Endothelial cell of umbilical vein (primary cell): ENCODE data around the gene IL5RA. TPM values are rescaled to one million over a fixed set of nuclear protein-coding genes. Genes with fewer than 3 reads are reported as not detected.

Experiments used
- BruUV-seq: library from RNA; stranded (reverse); fragments of 400-500 nt; replicated peaks from 2 replicates; lab custom pipeline; 2021; lab: Mats Ljungman, UMichigan
- CTCF ChIA-PET: fragments of 300-600, 350-600 bp; sonication (Branson Sonifier 250); formaldehyde crosslinking; loops from one replicate; lab custom pipeline; 2021; ENCODE audit warnings: antibody characterized with exemption, inconsistent platforms; lab: Charles Lee
- POLR2A ChIA-PET: fragments of 300-600, 350-600 bp; sonication (Branson Sonifier 250); formaldehyde crosslinking; loops from one replicate; lab custom pipeline; 2021; ENCODE audit warnings: antibody characterized with exemption, inconsistent platforms; lab: Charles Lee
- DNase-seq: peaks from one replicate; pipeline ENCODE4 v3.0.0-alpha.2; 2011; ENCODE audit warnings: low read depth, low spot score
- FAIRE-seq: peaks from 2 replicates; lab custom pipeline; 2011; peaks lifted over from hg19 to GRCh38; lab: Jason Lieb, UNC
- H2AFZ ChIP-seq: 2 replicates; pipeline ENCODE4 v1.6.0; 2012; ENCODE audit warnings: low read depth, low read length, control low read depth, inconsistent platforms
- H3K27ac ChIP-seq: 2 replicates; pipeline ENCODE4 v1.5.1; 2011; ENCODE audit warnings: low read depth, mild to moderate bottlenecking, control low read depth, low read length, moderate library complexity; ENCODE audit not compliant: insufficient read depth
- H3K27me3 ChIP-seq, 2 experiments: 2 replicates each; pipeline versions ENCODE4 v1.6.0 to v1.6.1; 2011; ENCODE audit warnings: low read length in 2 of 2, mixed read lengths in 1 of 2; ENCODE audit not compliant: control insufficient read depth in 2 of 2, insufficient read depth in 2 of 2
- H3K36me3 ChIP-seq, 2 experiments: 2 replicates in 1 of 2; 3 replicates in 1 of 2; pipeline ENCODE4 v1.5.1; 2011; ENCODE audit warnings: low read length in 2 of 2, mild to moderate bottlenecking in 1 of 2, moderate library complexity in 1 of 2; ENCODE audit not compliant: control insufficient read depth in 2 of 2, insufficient read depth in 2 of 2; ENCODE audit errors: extremely low read depth in 1 of 2
- H3K4me1 ChIP-seq: 3 replicates; pipeline ENCODE4 v1.5.1; 2011; ENCODE audit warnings: mild to moderate bottlenecking, low read length; ENCODE audit not compliant: control insufficient read depth, insufficient read depth; ENCODE audit errors: extremely low read depth
- H3K4me2 ChIP-seq: 2 replicates; pipeline ENCODE4 v1.6.1; 2011; ENCODE audit warnings: low read length, control low read depth, mixed read lengths; ENCODE audit not compliant: insufficient read depth
- H3K4me3 ChIP-seq, 3 experiments: fragments of 200-600 bp in 1 of 3; sonication (generic), shearing (Covaris generic) in 1 of 3; replicated peaks in 1 of 3; 2 replicates each; pipeline ENCODE4 v1.5.1; 2011 to 2016; ENCODE audit warnings: control low read depth in 3 of 3, low read length in 3 of 3, mild to moderate bottlenecking in 2 of 3, inconsistent platforms in 1 of 3, low read depth in 1 of 3, moderate library complexity in 1 of 3; ENCODE audit not compliant: insufficient read depth in 1 of 3
- H3K79me2 ChIP-seq: 2 replicates; pipeline ENCODE4 v1.6.0; 2012; ENCODE audit warnings: low read length, inconsistent platforms; ENCODE audit not compliant: control insufficient read depth, insufficient read depth
- H3K9ac ChIP-seq: replicated peaks from 2 replicates; pipeline ENCODE3; 2011; ENCODE audit warnings: low read length, control low read depth; ENCODE audit not compliant: insufficient read depth; ENCODE audit errors: extremely low read depth
- H3K9me1 ChIP-seq: replicated peaks from 3 replicates; pipeline ENCODE4 v1.6.0; 2011; ENCODE audit warnings: mild to moderate bottlenecking, low read length; ENCODE audit not compliant: control insufficient read depth, insufficient read depth; ENCODE audit errors: extremely low read depth
- H3K9me3 ChIP-seq: replicated peaks from 2 replicates; pipeline ENCODE4 v1.5.1; 2012; ENCODE audit warnings: low read length, inconsistent platforms; ENCODE audit not compliant: control insufficient read depth, insufficient read depth
- H4K20me1 ChIP-seq: replicated peaks from 2 replicates; pipeline ENCODE3; 2011; ENCODE audit warnings: mild to moderate bottlenecking, low read length; ENCODE audit not compliant: control insufficient read depth, insufficient read depth; ENCODE audit errors: extremely low read depth
- EZH2 ChIP-seq: IDR thresholded peaks from 2 replicates; pipeline ENCODE4 v1.6.1; 2012; ENCODE audit warnings: borderline replicate concordance, low read depth, mild to moderate bottlenecking, moderate library complexity, low read length, inconsistent platforms; ENCODE audit not compliant: severe bottlenecking
- FOS ChIP-seq: IDR thresholded peaks from 2 replicates; pipeline ENCODE4 v1.6.1; 2011; ENCODE audit warnings: mild to moderate bottlenecking, low read length, moderate library complexity, borderline replicate concordance; ENCODE audit not compliant: insufficient read depth
- GATA2 ChIP-seq: IDR thresholded peaks from 2 replicates; pipeline ENCODE4 v1.7.0; 2011; ENCODE audit warnings: low read depth, mild to moderate bottlenecking, moderate library complexity, mixed read lengths, low read length; ENCODE audit not compliant: insufficient read length, insufficient read depth
- JUN ChIP-seq: IDR thresholded peaks from 2 replicates; pipeline ENCODE4 v1.6.1; 2011; ENCODE audit warnings: borderline replicate concordance, low read depth; ENCODE audit not compliant: insufficient read length, insufficient read depth
- MYC ChIP-seq: IDR thresholded peaks from one replicate; pipeline ENCODE4 v1.6.1; 2011; ENCODE audit warnings: mild to moderate bottlenecking, low read depth, low read length
- POLR2A ChIP-seq: IDR thresholded peaks from 2 replicates; pipeline ENCODE4 v1.6.1; 2012; ENCODE audit warnings: low read depth, mild to moderate bottlenecking, control low read depth, low read length
- POLR2AphosphoS5 ChIP-seq: IDR thresholded peaks from 2 replicates; pipeline ENCODE4 v1.6.1; 2012; ENCODE audit warnings: low read depth, mild to moderate bottlenecking, control low read depth, low read length, moderate library complexity; ENCODE audit not compliant: insufficient read depth
- dilution Hi-C: fragments of 300-500 bp; cut with MboI; formaldehyde crosslinking; loops from one replicate; pipeline ENCODE4 v1.15.0; 2019; ENCODE audit warnings: low sequenced_read_pairs; ENCODE audit not compliant: extremely low pct_ligation_motif_present
- intact Hi-C: fragments of 100-400 bp; cut with micrococcal nuclease; formaldehyde crosslinking; loops from one replicate; pipeline ENCODE4 v1.10.0; 2022
- polyA plus RNA-seq, 4 experiments: library from polyadenylated mRNA; depleted of rRNA in 3 of 4; stranded (reverse) in 3 of 4; unstranded in 1 of 4; fragments of >200 nt; gene quantifications; 2 replicates each; pipeline versions ENCODE4 v1.2.1 to v1.2.3, GENCODE V29; 2011 to 2012; ENCODE audit warnings: missing spikeins in 1 of 4
- total RNA-seq: library from RNA; stranded (reverse); gene quantifications from 2 replicates; pipeline ENCODE4 v1.2.3, GENCODE V29; 2021
- TF ChIP-seq, protein P1 (sequence below): IDR thresholded peaks from 2 replicates; pipeline ENCODE4 v1.6.1; 2011; ENCODE audit not compliant: insufficient read depth, insufficient read length
- TF ChIP-seq, protein P2 (sequence below), 2 donors: IDR thresholded peaks; 1 replicate in 1 of 2; 2 replicates in 1 of 2; pipeline ENCODE4 v1.5.1; 2011; ENCODE audit warnings: low read length in 2 of 2, mild to moderate bottlenecking in 2 of 2, moderate library complexity in 2 of 2, control low read depth in 1 of 2, inconsistent platforms in 1 of 2, low read depth in 1 of 2; ENCODE audit not compliant: insufficient read depth in 1 of 2; ENCODE audit errors: extremely low read depth in 1 of 2

Gene IL5RA
- total and polyA plus RNA-seq, 2 donors (not counting 3 experiments of a cell fraction or from before 2014, with no cell fraction given): not detected

DNA sequence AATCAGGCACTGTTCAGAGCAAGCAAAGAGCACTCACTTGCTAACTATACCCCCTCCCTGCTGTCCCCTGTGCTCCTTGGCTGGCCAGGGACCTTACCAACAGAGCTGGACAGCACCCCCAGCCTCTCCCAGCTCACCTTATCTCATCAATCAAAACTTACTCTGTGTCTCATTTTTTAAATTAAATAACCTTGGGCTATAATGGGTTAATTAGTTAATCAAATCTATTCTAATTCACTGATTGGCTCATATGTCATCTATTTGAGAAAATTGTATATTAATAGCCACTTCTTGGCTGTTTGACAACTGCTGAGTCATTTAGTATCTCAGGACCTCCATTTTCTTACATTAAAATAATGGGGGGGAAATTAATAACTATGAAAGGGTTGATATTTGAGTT lies 22.9 kb downstream of the IL5RA start:
- FAIRE-seq: no peak
- TF ChIP-seq, protein P1, sequence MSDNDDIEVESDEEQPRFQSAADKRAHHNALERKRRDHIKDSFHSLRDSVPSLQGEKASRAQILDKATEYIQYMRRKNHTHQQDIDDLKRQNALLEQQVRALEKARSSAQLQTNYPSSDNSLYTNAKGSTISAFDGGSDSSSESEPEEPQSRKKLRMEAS: no peak
- TF ChIP-seq MYC: no peak
- no peak for TF ChIP-seq FOS
- no peak for TF ChIP-seq POLR2AphosphoS5
- no peak for TF ChIP-seq GATA2
- TF ChIP-seq, protein P2, sequence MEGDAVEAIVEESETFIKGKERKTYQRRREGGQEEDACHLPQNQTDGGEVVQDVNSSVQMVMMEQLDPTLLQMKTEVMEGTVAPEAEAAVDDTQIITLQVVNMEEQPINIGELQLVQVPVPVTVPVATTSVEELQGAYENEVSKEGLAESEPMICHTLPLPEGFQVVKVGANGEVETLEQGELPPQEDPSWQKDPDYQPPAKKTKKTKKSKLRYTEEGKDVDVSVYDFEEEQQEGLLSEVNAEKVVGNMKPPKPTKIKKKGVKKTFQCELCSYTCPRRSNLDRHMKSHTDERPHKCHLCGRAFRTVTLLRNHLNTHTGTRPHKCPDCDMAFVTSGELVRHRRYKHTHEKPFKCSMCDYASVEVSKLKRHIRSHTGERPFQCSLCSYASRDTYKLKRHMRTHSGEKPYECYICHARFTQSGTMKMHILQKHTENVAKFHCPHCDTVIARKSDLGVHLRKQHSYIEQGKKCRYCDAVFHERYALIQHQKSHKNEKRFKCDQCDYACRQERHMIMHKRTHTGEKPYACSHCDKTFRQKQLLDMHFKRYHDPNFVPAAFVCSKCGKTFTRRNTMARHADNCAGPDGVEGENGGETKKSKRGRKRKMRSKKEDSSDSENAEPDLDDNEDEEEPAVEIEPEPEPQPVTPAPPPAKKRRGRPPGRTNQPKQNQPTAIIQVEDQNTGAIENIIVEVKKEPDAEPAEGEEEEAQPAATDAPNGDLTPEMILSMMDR (IDR thresholded peaks at IDR 0.05; ENCODE audit: extremely low read depth in 1 of 2, insufficient read depth in 1 of 2, low read depth in 1 of 2, low read length in 2 of 2): no peak
- TF ChIP-seq EZH2: no peak
- no peak for TF ChIP-seq JUN
- TF ChIP-seq POLR2A: no peak
- ChIA-PET CTCF (no interaction called here), POLR2A (no interaction called here)
- BruUV-seq: no TSS peak
- Histone ChIP-seq H3K27ac (no peak overlapping the region), H3K4me3 (no peak overlapping the region), H3K9ac (no peak overlapping the region), H3K27me3 (no peaks in the 10 kb centered on the region), H2AFZ (no peak overlapping the region), H3K79me2 (no peaks in the 10 kb centered on the region), H3K9me3 (peaks cover 2% of the 10 kb centered on the region), H3K4me2 (no peak overlapping the region), H3K9me1 (no peaks in the 10 kb centered on the region), H3K4me1 (no peaks in the 10 kb centered on the region), H4K20me1 (no peaks in the 10 kb centered on the region), H3K36me3 (no peaks in the 10 kb centered on the region)
- dilution Hi-C loops: no loop called here
- no peak for DNase-seq
- intact Hi-C loops: no loop called here
